Hypothalamus (tissue), 51 donors: Measurements from ENCODE around the gene ABLIM3.

Experiments used
- DNase-seq, 51 donors: peaks; one replicate each; lab custom pipeline; 2025; lab: John Stamatoyannopoulos, UW

The ABLIM3 gene

DNA sequence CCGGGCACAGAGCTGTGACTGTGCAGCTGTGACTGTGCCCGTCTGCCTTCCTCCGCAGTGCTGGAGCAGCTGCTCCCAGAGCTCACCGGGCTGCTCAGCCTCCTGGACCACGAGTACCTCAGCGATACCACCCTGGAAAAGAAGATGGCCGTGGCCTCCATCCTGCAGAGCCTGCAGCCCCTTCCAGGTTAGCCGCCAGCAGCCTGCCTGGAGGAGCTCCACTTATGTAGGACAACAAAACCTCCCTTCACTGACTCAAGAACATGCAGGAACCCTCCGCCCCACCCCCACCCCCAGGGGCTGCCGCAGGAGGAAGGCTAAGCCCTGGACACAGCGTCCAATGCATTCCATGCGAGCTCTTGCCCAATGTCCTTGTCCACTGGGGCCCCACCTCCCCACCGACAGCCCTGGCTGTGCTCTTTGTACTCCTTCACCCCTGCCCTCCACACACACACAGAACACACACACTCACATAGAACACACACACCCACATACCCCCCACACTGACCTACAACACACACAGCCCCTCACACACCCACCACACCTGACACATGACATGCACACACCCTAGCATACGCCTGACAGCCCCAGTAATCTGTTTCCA, 158.3 kb downstream of the ABLIM3 start:
- no peak for DNase-seq

DNA sequence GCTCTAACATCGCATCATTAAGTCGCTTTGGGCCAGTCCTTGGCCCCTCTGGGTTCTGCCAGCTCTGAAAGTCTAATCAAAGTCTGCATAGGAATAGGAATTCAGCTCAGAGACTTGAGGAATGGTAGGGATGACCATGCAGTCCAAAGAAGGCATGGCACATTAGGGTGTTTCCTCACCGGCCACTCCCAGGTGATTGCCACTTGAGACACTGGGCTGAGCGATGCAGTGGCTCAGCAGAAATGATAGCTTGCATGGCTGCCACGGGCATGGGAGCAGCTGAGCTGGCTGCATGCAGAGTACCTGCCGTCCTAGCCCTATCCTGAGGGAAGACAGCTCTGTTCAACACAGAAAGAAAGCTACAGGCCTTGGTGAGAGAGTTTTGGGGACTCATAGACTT, 159.1 kb downstream of the ABLIM3 start:
- no peak for DNase-seq

GRCh38 chr5:149301049-149301743, 159.9 kb downstream of the ABLIM3 start:
- no peak for DNase-seq

- no peak for DNase-seq
Observed at GRCh38 chr5:149301744-149302380, 160.6 kb downstream of the ABLIM3 start.

DNA sequence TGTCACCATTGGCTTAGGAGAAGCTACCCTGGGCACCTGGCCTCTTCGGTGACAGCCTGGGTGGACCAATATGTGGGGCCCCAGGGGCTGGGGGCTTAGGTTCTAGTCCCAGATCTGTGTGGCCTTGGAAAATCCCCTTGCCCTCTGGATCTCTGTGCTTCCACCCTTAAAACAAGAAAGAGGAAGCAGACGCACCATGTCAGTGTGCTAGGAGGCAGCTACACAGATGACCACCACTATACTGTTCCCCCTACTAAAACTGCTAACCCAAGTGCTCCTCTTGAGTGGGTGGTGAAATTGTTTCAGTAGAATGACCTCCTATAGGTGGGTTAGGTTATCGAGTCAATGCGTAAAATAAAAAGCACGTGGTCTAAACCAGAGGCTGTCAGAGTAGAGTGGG, 161.3 kb downstream of the ABLIM3 start:
- DNase-seq, result no peak

- no peak for DNase-seq
Observed at GRCh38 chr5:149303210-149303609, 161.9 kb downstream of the ABLIM3 start.

DNA sequence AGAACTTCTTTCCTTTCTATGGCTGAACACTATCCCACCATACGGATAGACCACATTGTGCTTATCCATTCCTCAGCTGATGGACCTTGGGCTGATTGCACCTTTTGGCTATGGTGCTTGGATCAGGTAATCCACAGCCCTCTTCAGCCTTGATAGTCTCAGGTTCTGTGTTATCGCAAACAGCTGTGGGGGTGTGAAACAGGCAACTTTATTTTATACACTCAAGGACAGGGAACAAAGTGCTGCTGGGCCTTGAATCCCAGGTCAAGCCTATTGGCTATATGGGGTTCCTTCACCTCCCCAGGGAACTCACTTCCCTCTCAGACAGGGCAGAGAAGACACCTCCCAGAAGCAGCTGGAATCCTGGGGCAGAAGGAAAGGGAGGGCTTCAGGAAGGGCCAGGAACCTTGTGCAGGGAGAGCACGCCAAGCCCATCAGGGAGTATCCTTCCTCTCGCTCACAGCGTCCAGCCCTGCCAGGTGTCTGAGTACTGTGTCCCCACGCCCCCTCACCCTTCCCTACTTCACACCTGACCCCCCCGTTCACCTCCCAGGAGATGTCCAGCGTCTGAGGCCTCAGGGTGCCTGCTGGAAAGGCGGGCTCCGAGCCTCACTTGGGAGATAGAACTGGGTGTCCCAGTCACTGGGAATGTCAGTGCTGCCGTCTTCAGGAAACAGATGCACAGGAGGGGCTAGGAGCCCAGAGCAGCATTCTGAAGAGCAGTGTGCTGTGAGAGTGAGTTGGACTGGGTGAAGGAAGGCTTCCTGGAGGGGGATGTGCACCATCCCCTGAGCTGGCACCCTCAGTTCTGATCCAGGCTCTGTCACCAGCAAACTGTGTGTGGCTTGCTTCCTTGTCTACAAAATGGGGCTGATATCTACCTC, 163.1 kb downstream of the ABLIM3 start:
- DNase-seq, result no peak

GRCh38 chr5:149309354-149309753, 168.1 kb downstream of the ABLIM3 start:
- DNase-seq, result no peak
